Gastroesophageal sphincter (tissue), 4 donors: Measurements from ENCODE around the gene ATG2A. TPM values are rescaled to one million over a fixed set of nuclear protein-coding genes. Genes with fewer than 3 reads are reported as not detected.

Source experiments
- ATAC-seq: fragments of 150-250 bp; one replicate; pipeline ENCODE4 v1.9.1; 2016; ENCODE audit warnings: mild to moderate bottlenecking, moderate library complexity
- H3K27ac ChIP-seq, 4 donors: fragments of 200-600 bp; sonication (generic) in 3 of 4; 1 replicate in 3 of 4; 2 replicates in 1 of 4; pipeline ENCODE4 v1.5.1; 2016 to 2019
- H3K27me3 ChIP-seq: fragments of 200-600 bp; sonication (generic); one replicate; pipeline ENCODE4 v1.5.1; 2019
- H3K36me3 ChIP-seq, 2 donors: fragments of 200-600 bp; sonication (generic); one replicate each; pipeline ENCODE4 v1.5.1; 2019; ENCODE audit warnings: control low read depth in 1 of 2
- H3K4me1 ChIP-seq, 3 donors: fragments of 200-600 bp; sonication (generic); 1 replicate in 2 of 3; 2 replicates in 1 of 3; pipeline ENCODE4 v1.5.1; 2016 to 2019; ENCODE audit warnings: control low read depth in 2 of 3
- H3K4me3 ChIP-seq, 2 donors: fragments of 200-600 bp; sonication (generic); one replicate each; pipeline ENCODE4 v1.5.1; 2019; ENCODE audit warnings: mild to moderate bottlenecking in 1 of 2, moderate library complexity in 1 of 2
- H3K9me3 ChIP-seq, 3 donors: fragments of 200-600 bp; sonication (generic); one replicate each; pipeline ENCODE4 v1.5.1; 2017 to 2019; ENCODE audit warnings: control low read depth in 2 of 3
- EP300 ChIP-seq: sonication (generic); formaldehyde crosslinking; IDR thresholded peaks from one replicate; pipeline ENCODE4 v1.6.1; 2017; ENCODE audit warnings: antibody characterized with exemption, mild to moderate bottlenecking
- POLR2A ChIP-seq, 2 donors: fragments of 450-650 bp; IDR thresholded peaks; one replicate each; pipeline ENCODE4 v1.6.1; 2017; ENCODE audit warnings: antibody characterized with exemption in 2 of 2, mild to moderate bottlenecking in 2 of 2, moderate library complexity in 1 of 2
- POLR2AphosphoS5 ChIP-seq: sonication (generic); formaldehyde crosslinking; IDR thresholded peaks from one replicate; pipeline ENCODE4 v1.6.1; 2017; ENCODE audit warnings: antibody characterized with exemption
- WGBS, 2 donors: methylation state at CpG; one replicate each; pipeline ENCODE4 v1.1.5; 2018; ENCODE audit warnings: low coverage in 1 of 2; 5-methylcytosine and 5-hydroxymethylcytosine counted together
- total RNA-seq, 4 donors: library from RNA; depleted of rRNA; stranded (reverse); fragments of >200 nt; gene quantifications; one replicate each; pipeline ENCODE4 v1.1.0, GENCODE V29; 2016
- TF ChIP-seq, protein P1 (sequence below), 4 experiments: fragments of 200-600 bp in 2 of 4; fragments of 450-650 bp in 2 of 4; sonication (generic) in 1 of 4; IDR thresholded peaks; one replicate each; pipeline ENCODE4 v1.5.1; 2017 to 2019; ENCODE audit warnings: antibody characterized with exemption in 4 of 4, mild to moderate bottlenecking in 2 of 4, moderate library complexity in 2 of 4

ATG2A gene
- total RNA-seq, 4 donors from 2014 or later: 18.8 to 27.2 (median 26.3) TPM

DNA sequence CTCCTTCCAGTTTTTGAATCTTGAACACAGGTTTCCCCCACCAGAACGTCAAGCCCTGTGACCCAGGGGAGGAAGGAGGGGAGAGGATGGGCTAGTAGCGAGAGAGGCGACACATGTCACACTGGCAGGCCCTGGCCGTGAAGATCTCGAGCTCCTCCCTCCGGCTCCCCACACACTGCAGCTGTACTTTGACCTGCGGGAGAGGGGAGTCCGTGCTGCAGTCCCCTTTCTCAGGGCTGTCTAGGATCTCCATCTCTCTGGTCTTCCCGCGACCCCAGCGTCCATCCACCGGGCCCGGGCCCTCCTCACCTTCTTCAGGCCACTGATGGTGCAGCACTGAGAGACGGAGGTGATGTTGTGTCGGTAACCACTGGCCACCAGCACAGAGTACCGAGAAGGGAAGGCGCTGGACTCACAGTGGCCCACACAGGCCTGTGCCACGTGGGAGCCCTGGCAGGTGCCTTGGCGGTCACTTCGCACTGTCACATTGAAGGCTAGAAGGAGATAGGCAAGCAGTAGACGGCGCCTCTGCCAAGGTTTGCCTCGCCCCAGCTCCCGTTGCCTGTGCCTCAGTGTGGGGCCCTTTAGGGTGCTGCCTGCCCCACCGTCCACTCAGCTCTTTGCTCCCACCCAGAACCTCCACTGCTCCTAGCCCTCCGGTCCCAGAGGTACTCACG, 17.8 kb upstream of the ATG2A start:
- Histone ChIP-seq H3K4me3 (no peak overlapping the region), H3K36me3 (peaks cover 0 to 55% of the 10 kb centered on the region in 2 donors), H3K27ac (no peak overlapping the region), H3K9me3 (no peaks in the 10 kb centered on the region), H3K27me3 (no peaks in the 10 kb centered on the region), H3K4me1 (peaks cover 0 to 8% (median 0%) of the 10 kb centered on the region in 3 donors)
- TF ChIP-seq POLR2A (IDR thresholded peaks at IDR 0.05): no peak
- TF ChIP-seq, protein P1, sequence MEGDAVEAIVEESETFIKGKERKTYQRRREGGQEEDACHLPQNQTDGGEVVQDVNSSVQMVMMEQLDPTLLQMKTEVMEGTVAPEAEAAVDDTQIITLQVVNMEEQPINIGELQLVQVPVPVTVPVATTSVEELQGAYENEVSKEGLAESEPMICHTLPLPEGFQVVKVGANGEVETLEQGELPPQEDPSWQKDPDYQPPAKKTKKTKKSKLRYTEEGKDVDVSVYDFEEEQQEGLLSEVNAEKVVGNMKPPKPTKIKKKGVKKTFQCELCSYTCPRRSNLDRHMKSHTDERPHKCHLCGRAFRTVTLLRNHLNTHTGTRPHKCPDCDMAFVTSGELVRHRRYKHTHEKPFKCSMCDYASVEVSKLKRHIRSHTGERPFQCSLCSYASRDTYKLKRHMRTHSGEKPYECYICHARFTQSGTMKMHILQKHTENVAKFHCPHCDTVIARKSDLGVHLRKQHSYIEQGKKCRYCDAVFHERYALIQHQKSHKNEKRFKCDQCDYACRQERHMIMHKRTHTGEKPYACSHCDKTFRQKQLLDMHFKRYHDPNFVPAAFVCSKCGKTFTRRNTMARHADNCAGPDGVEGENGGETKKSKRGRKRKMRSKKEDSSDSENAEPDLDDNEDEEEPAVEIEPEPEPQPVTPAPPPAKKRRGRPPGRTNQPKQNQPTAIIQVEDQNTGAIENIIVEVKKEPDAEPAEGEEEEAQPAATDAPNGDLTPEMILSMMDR (IDR thresholded peaks at IDR 0.05): no peak
- 63 to 71% methylated on average over 4 to 8 of the region's 27 CpGs for WGBS, 2 donors
- no peak for ATAC-seq

DNA sequence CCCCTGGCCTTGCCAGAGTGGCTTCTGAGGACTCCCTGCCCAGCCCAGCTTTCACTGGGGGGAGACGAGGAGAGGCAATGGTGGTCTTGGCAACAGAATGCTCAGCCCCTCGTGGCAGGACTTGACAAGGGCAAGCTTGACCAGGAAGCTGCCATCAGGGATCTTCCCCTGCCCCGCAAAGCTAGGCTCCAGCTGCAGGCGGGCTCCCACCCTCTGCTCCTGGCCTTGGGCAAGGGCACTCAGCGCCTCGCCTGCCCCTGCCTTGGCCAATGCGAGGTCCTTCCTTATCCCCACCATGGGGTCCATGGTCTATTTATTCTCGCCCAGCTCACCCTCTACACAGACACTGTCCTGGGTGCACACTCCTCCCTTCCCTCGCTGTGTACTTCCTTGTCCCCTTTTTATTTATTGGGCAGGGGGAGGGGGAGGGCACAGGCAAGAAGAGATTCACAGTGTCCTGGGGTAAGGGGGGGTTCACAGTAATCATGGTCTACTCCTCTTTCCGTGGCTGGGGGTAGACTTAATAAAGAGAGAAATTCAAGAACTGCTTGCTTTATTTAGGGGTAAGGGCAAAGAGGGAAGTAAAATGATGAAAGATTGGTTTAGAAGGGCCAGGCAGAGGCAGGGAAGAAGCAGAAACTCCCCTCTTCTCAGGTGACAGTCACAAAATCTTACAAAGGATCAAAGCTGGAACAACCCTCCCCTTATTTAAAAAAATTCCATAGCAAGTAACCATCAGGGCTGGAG, 17.1 kb upstream of the ATG2A start:
- Histone ChIP-seq H3K9me3 (no peaks in the 10 kb centered on the region), H3K4me1 (peaks cover 0 to 8% (median 0%) of the 10 kb centered on the region in 3 donors), H3K4me3 (no peak overlapping the region), H3K36me3 (peaks cover 0 to 62% of the 10 kb centered on the region in 2 donors), H3K27me3 (no peaks in the 10 kb centered on the region), H3K27ac (no peak overlapping the region)
- 92% methylated on average over 5 of the region's 10 CpGs; no CpG with 5 or more reads in 1 of the 2 donors for WGBS, 2 donors
- TF ChIP-seq, protein P1 (IDR thresholded peaks at IDR 0.05): no peak
- TF ChIP-seq POLR2AphosphoS5: no peak
- TF ChIP-seq EP300: no peak
- ATAC-seq: no peak

DNA sequence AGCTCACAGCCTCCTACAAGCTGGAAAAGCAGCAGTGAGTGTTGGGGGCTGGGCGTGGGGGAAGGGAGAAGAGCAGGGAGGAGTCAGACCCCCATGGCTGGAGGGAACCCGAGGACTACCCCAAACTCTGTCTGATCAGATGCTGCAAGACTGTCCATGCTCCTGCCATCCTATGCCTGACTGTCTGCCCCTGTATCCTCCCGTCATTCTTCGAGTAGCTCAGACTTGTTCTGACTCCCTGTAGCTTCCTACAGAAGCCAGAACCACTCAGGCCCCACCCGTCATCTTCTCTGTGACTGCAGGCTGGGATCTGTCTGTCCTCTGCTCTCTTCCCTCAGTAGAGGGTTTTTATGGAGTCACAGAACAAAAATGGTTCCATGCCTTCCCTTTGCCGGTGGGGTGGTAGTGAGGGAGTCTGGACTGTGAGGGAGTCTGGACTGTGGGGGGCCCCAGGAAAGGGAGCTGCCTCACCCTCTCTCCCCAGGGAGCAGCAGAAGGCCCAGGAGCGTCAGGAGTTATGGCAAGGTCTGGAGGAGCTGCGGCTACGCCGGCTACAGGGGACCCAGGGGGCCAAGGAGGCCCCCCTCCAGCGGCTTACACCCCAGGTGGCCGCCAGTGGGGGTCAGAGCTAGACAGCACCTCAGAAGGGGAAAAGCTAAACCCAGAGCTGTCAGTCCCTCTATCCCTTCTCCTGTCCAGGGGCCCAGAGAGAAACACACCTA, 16.4 kb upstream of the ATG2A start:
- peaks cover 0 to 70% of the 10 kb centered on the region in 2 donors for H3K36me3 ChIP-seq

DNA sequence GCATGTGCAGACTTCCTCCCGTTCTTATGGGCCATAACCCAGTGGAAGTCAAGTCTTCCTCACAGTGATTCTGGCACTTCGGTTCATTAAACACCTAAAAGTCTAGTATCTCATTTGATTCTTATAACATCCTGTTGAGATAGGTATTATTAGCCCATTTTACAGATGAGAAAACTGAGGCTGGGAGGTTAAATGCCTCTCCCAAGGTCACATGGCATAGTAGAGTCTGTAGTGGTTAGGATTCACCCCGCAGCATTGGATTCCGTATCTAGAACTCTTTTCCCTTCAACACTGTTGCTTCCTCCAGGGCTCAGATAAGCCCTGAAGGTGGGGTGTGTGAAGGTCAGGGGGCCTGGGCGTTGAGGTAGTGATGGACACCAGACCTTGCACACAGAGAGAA, 15.3 kb upstream of the ATG2A start:
- no peak for TF ChIP-seq POLR2A (IDR thresholded peaks at IDR 0.05)
- no peak for TF ChIP-seq EP300
- no peak for TF ChIP-seq POLR2AphosphoS5
- TF ChIP-seq, protein P1 (IDR thresholded peaks at IDR 0.05): no peak
- 83 to 89% methylated on average over 4 to 5 of the region's 5 CpGs for WGBS, 2 donors
- peaks cover 0 to 80% of the 10 kb centered on the region in 2 donors for H3K36me3 ChIP-seq

More for the DNA sequence above, 16.4 kb upstream of the ATG2A start:
- Histone ChIP-seq H3K27me3 (no peaks in the 10 kb centered on the region), H3K4me3 (no peak overlapping the region), H3K27ac (no peak overlapping the region), H3K4me1 (peaks cover 0 to 8% (median 0%) of the 10 kb centered on the region in 3 donors), H3K9me3 (no peaks in the 10 kb centered on the region)
- no peak for ATAC-seq
- TF ChIP-seq EP300: no peak
- no peak for TF ChIP-seq POLR2A (IDR thresholded peaks at IDR 0.05)
- TF ChIP-seq POLR2AphosphoS5: no peak
- TF ChIP-seq, protein P1 (IDR thresholded peaks at IDR 0.05): no peak
- WGBS, 2 donors: 71 to 81% methylated on average over 3 to 4 of the region's 12 CpGs

More for the DNA sequence above, 15.3 kb upstream of the ATG2A start:
- H3K9me3 ChIP-seq: no peaks in the 10 kb centered on the region
- no peak for ATAC-seq
- no peaks in the 10 kb centered on the region for H3K27me3 ChIP-seq
- H3K4me3 ChIP-seq: no peak overlapping the region
- peaks cover 0 to 8% (median 0%) of the 10 kb centered on the region in 3 donors for H3K4me1 ChIP-seq
- H3K27ac ChIP-seq: no peak overlapping the region
